GM23338 (cell line): ENCODE data around the gene MYO1D. TPM values are rescaled to one million over a fixed set of nuclear protein-coding genes. Genes with fewer than 3 reads are reported as not detected.

Source experiments
- CREB1 ChIP-seq: fragments of 250-450 bp; sonication (Bioruptor Pico); IDR thresholded peaks from 2 replicates; pipeline ENCODE4 v1.5.0; 2020; ENCODE audit warnings: low read depth, mild to moderate bottlenecking, moderate library complexity
- CTCF ChIP-seq, 2 experiments: fragments of 200-600 bp in 1 of 2; sonication (generic) in 1 of 2; conservative IDR thresholded peaks; 2 replicates each; pipeline versions ENCODE4 v1.5.1 to v1.6.1; 2016 to 2017; ENCODE audit warnings: antibody characterized with exemption in 2 of 2, low read depth in 2 of 2, mild to moderate bottlenecking in 2 of 2, moderate library complexity in 1 of 2
- ETS1 ChIP-seq: IDR thresholded peaks from 2 replicates; pipeline ENCODE4 v1.6.1; 2016; ENCODE audit warnings: antibody characterized with exemption
- EZH2 ChIP-seq: fragments of 200-600 bp; sonication (generic); IDR thresholded peaks from one replicate; pipeline ENCODE4 v1.8.0; 2017; ENCODE audit warnings: antibody characterized with exemption, mild to moderate bottlenecking, low read depth; ENCODE audit not compliant: unreplicated experiment
- EZH2phosphoT487 ChIP-seq: fragments of 200-600 bp; sonication (generic); IDR thresholded peaks from one replicate; pipeline ENCODE4 v1.8.1; 2018; ENCODE audit warnings: antibody characterized with exemption; ENCODE audit not compliant: unreplicated experiment
- JUNB ChIP-seq: IDR thresholded peaks from one replicate; pipeline ENCODE4 v1.6.1; 2016; ENCODE audit warnings: antibody characterized with exemption; ENCODE audit not compliant: unreplicated experiment
- POLR2AphosphoS5 ChIP-seq: IDR thresholded peaks from 2 replicates; pipeline ENCODE4 v1.6.1; 2016; ENCODE audit warnings: antibody characterized with exemption, low read depth
- STAT1 ChIP-seq: IDR thresholded peaks from one replicate; pipeline ENCODE4 v1.6.1; 2016; ENCODE audit warnings: antibody characterized with exemption; ENCODE audit not compliant: unreplicated experiment
- ZNF114 ChIP-seq: fragments of 250-450 bp; sonication (Bioruptor Pico); IDR thresholded peaks from 2 replicates; pipeline ENCODE4 v1.5.0; 2020; ENCODE audit warnings: mild to moderate bottlenecking, moderate library complexity
- polyA plus RNA-seq: library from polyadenylated mRNA; unstranded; fragments of >200 nt; fragmentation: Nextera tagmentation; extraction: Ambion mirVana; gene quantifications from 2 replicates; pipeline ENCODE4 v1.2.1, GENCODE V29; 2016
- total RNA-seq: library from RNA; depleted of rRNA; stranded (reverse); fragments of >200 nt; shearing (Covaris generic); gene quantifications from 2 replicates; pipeline ENCODE4 v1.2.3, GENCODE V29; 2014
- TF ChIP-seq, protein P1 (sequence below): fragments of 250-450 bp; sonication (Bioruptor Pico); IDR thresholded peaks from 2 replicates; pipeline ENCODE4 v1.5.0; 2020; ENCODE audit warnings: mild to moderate bottlenecking, moderate library complexity
- TF ChIP-seq, protein P2 (sequence below): IDR thresholded peaks from one replicate; pipeline ENCODE4 v1.6.1; 2018; ENCODE audit warnings: antibody characterized with exemption; ENCODE audit not compliant: unreplicated experiment

MYO1D gene
- total and polyA plus RNA-seq, 2 experiments from 2014 or later, result 8.6 to 28.6 TPM

DNA sequence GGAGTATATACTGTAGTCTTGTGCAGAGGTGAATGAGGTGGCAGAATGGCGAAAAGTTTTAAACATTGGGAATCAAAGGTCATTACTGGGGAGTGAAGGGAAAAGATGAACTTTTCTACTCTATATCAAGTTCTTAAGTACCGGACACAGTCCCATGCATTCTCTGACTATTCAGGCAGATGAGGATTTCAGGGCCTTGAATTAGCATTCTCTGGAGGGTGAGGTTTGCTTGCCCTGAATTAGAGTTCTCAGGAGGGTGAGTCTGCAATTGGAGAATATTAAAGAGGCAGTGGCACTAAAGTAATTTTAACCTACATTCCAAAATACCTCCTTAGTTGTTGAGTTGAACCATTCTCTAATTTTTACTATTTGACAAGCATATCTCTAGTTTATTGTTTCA lies 423.6 kb downstream of the MYO1D start (continued):
- TF ChIP-seq, protein P1, sequence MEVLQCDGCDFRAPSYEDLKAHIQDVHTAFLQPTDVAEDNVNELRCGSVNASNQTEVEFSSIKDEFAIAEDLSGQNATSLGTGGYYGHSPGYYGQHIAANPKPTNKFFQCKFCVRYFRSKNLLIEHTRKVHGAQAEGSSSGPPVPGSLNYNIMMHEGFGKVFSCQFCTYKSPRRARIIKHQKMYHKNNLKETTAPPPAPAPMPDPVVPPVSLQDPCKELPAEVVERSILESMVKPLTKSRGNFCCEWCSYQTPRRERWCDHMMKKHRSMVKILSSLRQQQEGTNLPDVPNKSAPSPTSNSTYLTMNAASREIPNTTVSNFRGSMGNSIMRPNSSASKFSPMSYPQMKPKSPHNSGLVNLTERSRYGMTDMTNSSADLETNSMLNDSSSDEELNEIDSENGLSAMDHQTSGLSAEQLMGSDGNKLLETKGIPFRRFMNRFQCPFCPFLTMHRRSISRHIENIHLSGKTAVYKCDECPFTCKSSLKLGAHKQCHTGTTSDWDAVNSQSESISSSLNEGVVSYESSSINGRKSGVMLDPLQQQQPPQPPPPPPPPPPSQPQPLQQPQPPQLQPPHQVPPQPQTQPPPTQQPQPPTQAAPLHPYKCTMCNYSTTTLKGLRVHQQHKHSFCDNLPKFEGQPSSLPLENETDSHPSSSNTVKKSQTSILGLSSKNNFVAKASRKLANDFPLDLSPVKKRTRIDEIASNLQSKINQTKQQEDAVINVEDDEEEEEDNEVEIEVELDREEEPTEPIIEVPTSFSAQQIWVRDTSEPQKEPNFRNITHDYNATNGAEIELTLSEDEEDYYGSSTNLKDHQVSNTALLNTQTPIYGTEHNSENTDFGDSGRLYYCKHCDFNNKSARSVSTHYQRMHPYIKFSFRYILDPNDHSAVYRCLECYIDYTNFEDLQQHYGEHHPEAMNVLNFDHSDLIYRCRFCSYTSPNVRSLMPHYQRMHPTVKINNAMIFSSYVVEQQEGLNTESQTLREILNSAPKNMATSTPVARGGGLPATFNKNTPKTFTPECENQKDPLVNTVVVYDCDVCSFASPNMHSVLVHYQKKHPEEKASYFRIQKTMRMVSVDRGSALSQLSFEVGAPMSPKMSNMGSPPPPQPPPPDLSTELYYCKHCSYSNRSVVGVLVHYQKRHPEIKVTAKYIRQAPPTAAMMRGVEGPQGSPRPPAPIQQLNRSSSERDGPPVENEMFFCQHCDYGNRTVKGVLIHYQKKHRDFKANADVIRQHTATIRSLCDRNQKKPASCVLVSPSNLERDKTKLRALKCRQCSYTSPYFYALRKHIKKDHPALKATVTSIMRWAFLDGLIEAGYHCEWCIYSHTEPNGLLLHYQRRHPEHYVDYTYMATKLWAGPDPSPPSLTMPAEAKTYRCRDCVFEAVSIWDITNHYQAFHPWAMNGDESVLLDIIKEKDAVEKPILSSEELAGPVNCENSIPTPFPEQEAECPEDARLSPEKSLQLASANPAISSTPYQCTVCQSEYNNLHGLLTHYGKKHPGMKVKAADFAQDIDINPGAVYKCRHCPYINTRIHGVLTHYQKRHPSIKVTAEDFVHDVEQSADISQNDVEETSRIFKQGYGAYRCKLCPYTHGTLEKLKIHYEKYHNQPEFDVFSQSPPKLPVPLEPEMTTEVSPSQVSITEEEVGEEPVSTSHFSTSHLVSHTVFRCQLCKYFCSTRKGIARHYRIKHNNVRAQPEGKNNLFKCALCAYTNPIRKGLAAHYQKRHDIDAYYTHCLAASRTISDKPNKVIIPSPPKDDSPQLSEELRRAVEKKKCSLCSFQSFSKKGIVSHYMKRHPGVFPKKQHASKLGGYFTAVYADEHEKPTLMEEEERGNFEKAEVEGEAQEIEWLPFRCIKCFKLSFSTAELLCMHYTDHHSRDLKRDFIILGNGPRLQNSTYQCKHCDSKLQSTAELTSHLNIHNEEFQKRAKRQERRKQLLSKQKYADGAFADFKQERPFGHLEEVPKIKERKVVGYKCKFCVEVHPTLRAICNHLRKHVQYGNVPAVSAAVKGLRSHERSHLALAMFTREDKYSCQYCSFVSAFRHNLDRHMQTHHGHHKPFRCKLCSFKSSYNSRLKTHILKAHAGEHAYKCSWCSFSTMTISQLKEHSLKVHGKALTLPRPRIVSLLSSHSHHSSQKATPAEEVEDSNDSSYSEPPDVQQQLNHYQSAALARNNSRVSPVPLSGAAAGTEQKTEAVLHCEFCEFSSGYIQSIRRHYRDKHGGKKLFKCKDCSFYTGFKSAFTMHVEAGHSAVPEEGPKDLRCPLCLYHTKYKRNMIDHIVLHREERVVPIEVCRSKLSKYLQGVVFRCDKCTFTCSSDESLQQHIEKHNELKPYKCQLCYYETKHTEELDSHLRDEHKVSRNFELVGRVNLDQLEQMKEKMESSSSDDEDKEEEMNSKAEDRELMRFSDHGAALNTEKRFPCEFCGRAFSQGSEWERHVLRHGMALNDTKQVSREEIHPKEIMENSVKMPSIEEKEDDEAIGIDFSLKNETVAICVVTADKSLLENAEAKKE (CRISPR knock-in tag), result no peak
- TF ChIP-seq JUNB (no peak), STAT1 (no peak), EZH2phosphoT487 (no peak), EZH2 (no peak), ETS1 (no peak), POLR2AphosphoS5 (no peak), CTCF (conservative IDR thresholded peaks at IDR 0.05; ENCODE audit: low read depth in 2 of 2) (no peak), CREB1 (CRISPR knock-in tag) (no peak), ZNF114 (no peak)
- TF ChIP-seq, protein P2, sequence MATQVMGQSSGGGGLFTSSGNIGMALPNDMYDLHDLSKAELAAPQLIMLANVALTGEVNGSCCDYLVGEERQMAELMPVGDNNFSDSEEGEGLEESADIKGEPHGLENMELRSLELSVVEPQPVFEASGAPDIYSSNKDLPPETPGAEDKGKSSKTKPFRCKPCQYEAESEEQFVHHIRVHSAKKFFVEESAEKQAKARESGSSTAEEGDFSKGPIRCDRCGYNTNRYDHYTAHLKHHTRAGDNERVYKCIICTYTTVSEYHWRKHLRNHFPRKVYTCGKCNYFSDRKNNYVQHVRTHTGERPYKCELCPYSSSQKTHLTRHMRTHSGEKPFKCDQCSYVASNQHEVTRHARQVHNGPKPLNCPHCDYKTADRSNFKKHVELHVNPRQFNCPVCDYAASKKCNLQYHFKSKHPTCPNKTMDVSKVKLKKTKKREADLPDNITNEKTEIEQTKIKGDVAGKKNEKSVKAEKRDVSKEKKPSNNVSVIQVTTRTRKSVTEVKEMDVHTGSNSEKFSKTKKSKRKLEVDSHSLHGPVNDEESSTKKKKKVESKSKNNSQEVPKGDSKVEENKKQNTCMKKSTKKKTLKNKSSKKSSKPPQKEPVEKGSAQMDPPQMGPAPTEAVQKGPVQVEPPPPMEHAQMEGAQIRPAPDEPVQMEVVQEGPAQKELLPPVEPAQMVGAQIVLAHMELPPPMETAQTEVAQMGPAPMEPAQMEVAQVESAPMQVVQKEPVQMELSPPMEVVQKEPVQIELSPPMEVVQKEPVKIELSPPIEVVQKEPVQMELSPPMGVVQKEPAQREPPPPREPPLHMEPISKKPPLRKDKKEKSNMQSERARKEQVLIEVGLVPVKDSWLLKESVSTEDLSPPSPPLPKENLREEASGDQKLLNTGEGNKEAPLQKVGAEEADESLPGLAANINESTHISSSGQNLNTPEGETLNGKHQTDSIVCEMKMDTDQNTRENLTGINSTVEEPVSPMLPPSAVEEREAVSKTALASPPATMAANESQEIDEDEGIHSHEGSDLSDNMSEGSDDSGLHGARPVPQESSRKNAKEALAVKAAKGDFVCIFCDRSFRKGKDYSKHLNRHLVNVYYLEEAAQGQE, result no peak
